Suppressor macrophage (primary cell): Measurements from ENCODE around the gene RAB17.
"Not testable (repeated sequence)": the region's sequence is repeated elsewhere in the genome, so short reads cannot be mapped to it uniquely, and the experiment has no call there.

Experiments used
- DNase-seq, 4 experiments: peaks; one replicate each; pipeline ENCODE4 v3.0.0-alpha.2; 2020 to 2022

Gene RAB17

DNA sequence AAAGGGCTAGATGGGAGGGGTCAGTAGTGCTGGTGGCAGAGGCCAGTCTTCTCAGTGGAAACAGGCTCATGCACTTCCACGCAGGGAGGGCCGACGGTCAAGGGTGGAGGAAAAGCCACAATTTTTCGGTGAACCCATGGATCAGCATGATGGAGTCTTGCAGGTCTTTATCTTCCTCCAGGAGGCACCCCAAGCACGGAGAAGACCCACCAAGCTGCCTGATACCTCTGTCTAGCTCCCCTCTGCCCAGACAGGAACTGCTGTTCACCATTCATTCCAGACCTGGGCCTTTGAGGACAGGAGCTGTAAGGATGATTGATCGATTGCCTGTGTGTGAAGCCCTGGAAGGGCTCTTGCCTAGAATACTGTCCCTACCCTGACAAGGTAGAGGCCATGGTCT, 34.0 kb upstream of the RAB17 start:
- peak in 2 of 4 experiments; percentile 15 to 21 for DNase-seq

DNA sequence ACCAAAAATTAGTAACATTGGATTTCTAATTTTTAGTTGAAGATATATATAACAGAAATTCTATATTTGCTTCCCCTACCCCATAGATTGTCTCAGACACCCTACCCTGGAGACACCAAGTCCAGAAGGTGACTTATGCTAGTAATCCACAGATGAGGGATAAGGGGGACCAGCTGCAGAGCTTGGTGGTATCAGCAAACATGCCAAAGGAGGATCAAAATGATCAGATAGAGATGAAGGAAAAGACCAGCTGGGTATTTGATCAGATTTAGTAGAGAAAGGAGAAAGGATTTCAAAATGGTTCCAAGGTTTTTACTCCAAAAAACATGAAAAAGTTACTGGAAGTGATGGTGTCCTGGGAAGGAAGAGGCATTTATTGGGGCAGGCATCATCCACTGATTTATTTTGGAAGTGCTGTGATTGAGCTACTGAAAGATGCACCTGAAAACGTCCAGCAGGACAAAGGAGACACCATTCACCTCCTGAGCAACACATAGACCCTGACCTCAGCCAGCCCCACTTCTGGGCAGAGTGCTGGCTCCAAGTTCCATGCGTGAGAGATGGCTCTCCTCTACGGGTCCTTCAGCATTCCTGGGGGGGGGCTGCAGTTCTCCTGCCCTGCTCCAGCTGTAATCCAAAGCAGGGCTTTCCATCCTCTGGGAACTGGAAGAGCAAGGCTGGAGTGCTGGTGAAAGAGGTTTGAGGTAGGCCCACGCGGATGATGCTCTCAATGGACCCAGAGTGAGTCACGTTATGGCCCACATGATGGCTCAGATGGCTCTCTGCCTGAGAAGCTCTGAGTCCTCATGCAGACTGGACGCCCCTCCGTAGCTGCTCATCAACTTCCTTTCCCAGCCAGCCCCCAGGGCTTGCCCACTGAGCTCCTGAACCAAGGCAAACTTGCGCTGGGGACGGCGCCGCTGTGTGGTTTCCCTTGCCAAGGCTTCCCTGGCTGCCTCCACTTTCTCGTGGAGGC, 33.2 kb upstream of the RAB17 start:
- no peak for DNase-seq

DNA sequence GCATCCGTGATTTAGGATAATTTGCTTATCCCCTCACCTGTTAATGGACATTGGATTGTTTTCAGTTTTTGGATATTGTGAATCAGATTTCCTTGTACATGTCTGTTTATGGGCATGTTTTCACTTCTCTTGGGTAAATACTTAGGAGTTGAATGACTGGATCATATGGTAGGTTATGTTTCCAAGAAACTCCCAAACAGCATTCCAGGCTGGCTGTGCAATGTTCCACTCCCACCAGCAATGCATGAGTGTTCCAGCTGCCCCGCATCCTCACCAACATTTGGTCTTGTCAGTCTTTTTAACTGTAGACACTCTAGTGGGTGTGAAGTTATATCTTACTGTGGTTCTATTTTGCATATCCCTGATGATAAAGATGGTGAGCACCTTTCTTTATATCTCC, 27.9 kb upstream of the RAB17 start:
- DNase-seq = no peak

DNA sequence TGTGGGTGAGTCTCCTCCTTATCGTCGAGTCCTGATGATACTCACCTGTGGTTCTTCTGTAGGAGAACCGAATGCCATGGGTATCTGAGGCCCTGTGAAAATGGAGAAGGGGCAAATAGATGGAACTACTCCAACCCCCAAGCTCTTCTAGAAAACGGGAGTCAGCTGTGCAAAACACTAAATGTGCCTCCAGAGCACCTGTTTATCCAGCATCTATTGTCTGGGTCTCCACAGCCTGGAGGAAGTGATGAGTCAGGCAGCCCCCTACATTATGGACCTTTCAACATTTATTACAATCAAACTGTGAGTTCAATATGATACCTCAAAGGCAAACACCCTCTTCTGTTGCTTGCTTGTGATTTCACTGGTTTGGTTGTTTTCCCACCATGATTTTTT, 27.1 kb upstream of the RAB17 start:
- no peak for DNase-seq

DNA sequence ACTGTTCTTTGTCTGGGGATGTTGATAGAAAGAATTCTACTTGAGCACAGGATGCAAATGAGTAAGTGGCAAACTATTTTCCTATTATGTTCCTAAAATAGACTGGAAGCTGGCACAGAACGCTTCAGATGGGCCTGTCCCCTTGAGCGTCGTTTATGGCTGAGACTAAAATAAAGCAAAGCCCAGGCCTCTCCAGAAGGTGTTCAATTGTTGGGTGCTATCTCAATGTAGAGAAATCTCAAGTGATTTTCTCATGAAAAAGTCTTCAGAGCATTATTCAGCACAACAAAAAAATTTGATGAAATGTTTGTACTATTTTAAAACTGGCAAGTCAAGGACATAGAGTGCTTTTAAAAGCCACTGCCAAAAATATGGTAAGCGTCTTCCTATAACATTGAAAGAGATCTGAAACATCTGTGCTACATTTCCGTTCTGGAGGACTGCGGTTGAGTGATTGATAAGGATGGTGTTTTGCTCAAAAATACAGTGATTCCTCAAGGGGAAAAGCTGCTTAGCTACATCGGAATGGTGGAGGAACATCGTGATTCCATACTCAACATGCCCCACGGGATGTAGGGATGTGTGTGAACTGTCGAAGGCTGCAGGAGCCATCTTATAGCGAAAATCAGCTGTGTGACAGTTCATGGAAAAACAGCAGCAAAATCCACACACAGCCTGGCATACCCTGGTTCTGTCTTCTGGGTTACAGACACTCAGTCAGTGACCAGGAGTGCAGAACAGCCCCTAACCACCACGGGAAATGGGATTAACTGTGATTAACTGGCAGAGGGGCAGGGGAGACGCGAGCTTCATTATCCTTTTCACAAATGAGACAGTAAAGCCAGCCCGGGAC, 26.4 kb upstream of the RAB17 start:
- no peak for DNase-seq

DNA sequence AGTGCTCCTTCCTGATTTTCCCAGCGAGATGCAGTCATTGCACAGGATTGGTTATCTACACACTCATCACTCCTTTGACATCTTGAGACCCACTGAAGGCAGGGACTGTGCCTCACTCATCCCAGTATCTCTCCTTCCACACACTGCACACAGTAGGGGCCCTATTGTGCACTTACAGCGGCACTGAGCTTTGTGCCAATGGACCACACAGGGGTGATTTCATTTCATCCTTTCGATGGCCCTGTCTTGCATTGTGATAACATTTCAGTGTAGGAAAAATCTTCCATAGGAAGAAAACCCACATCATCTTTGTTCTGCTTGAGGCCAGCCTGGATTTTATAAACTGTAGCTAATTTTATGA, 25.8 kb upstream of the RAB17 start:
- DNase-seq = no peak

DNA sequence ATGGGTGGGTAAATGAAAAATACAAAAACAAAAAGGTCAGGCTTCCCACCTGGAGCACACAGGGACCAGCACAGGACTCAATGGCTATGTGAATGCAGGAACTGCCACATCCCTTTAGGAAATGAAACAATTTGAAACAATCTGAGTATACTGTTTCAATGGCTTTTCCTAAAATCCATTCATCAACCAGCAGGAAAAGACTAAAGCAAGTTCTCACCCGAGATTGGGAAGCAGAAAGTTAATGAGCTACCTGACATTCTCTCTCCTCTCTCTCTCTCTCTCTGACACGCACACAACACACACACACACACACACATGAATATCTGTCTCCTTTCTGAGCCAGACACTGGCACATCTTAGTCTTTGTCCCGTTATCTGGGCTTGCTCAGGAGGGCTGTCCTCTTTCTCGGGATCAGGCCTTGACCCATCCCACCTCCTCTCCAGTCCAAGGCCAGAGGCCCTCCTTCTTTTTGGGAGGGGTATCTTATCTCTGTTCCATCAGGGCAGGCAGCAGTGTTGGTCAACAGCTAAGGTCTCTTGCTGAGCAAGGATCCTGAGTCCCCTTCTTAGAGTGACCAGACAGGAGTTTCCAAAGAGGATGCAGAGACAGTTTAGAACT, 25.2 kb upstream of the RAB17 start:
- DNase-seq = no peak

DNA sequence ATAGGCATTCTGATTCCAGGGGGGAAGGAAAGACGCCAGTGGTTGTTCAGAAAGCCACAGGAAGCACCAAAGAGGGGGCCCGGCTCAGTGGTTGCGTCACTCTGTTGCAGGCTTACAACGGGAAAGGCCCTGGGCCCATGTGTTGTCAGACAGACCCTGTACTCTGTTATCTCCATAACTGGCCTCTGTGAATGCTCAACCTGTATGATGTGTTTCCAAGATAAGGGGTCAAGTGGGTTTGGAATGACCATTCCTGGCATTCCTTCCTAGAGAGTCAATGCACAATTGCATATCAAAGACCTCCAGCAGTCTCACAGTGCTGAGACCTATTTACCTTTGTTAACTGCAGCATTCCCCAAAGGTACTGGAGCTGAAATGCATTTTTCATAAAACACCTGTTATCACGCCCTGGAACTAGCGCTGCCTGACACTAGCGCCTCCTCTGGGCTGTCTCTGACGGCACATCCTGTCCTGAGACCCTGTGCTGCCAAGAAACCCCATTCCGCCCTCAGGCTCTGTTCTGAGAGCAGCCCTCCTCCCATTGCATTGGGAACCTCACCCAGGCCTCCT, 23.7 kb upstream of the RAB17 start:
- DNase-seq = peak in 1 of 4 experiments; percentile 51

DNA sequence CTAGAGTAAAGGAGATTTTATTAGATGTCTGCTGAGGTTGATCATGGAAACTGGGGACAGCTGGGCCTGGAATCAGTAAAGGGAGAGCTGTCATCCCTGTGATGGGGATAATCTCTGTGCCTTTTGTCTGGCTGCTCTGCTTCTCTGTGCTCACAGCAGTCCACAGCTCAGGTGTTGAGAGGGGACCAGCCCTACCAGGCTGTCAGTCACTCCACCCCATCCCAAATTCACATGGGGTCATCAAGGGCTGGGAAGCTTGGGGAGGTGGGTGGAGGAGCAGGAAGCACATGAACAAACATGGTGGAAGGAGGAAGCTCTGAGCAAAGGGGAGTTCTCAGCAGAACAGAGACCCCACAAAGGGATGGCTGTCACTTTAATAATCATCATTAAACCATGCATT, 23.1 kb upstream of the RAB17 start:
- no peak for DNase-seq

DNA sequence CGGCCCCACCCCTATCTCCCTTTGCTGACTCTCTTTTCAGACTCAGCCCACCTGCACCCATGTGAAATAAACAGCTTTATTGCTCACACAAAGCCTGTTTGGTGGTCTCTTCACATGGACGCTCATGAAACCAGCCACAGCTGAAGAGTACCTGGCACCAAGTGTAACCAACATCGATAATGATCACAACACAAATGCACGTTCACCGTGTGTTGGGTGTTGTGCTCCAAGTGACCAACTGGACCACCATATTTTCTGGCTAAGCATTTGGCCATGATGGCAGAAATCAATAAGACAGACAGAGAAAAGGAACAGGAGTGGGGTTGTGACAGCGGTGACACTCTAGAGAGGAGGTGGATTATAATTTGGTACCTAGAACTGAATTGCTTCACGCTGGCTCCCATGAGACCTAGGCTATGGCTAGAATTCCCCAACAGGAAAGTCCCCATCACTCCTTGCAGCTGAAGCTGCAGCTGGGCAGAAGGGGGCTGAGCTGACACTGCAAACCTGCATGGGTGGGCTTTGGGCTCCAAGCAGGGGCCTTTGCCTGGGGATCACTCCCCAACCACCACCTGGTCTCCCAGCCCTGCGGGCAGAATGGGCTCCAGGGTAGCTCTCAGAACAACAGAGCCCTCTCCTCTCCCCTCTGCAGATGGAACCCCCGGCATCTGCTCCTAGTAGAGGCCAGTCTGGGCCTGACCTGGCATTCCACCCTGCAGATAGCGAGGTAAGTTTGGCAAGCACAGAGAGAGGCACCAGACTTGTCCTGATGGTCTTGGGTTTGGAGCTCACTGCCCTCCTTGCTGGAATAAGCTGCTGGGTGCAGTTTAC, 22.2 kb upstream of the RAB17 start:
- no peak for DNase-seq

DNA sequence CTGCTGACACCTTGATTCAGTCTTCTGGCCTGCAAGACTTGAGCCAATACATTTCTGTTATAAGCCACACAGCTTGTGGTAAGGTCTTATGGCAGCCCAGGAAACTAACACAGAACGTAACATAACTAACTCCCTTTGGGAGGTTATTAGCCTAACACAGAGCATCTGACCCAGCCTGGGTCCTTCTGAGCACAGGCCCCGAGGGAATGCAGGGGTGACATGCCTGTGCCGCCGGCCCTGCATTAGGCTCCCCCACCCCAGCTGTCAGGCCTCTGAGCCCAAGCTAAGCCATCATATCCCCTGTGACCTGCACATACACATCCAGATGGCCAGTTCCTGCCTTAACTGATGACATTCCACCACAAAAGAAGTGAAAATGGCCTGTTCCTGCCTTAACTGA, 16.0 kb upstream of the RAB17 start:
- DNase-seq = not testable (repeated sequence)

DNA sequence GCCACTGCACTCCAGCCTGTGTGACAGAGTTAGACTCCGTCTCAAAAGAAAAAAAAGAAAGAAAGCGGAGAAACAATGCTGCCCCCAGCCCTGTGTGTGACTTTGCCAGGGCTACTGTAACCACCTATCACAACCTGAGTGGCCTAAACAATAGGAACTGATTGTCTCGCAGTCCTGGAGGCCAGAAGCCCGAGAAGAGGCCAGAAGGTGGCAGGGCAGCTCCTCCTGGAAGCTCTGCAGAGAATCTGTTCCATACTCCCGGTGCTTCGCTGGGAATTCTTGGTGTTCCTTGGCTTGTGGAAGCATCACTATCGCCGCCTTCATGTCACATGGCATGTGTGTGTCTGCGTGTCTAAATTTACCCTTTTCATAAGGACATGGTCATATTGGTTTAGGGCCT, 14.4 kb upstream of the RAB17 start:
- peak in 1 of 4 experiments; percentile 41 for DNase-seq

DNA sequence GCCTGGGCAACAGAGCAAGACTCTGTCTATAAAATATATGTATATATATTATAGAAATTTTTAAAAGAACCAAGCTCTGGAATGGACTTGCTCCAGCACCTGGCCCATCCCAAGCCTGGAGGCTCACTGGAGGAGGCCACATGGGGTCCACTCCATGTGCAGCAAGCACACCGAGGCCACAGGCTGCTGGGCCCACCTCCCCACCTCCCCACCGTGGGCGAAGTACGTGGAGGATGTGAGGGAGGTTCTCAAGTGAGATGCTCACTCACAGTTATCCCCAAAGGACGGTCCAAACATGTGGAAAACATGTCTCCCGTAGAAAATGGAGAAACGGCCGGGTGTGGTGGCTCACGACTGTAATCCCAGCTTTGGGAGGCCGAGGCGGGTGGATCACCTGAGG, 13.9 kb upstream of the RAB17 start:
- DNase-seq = no peak

DNA sequence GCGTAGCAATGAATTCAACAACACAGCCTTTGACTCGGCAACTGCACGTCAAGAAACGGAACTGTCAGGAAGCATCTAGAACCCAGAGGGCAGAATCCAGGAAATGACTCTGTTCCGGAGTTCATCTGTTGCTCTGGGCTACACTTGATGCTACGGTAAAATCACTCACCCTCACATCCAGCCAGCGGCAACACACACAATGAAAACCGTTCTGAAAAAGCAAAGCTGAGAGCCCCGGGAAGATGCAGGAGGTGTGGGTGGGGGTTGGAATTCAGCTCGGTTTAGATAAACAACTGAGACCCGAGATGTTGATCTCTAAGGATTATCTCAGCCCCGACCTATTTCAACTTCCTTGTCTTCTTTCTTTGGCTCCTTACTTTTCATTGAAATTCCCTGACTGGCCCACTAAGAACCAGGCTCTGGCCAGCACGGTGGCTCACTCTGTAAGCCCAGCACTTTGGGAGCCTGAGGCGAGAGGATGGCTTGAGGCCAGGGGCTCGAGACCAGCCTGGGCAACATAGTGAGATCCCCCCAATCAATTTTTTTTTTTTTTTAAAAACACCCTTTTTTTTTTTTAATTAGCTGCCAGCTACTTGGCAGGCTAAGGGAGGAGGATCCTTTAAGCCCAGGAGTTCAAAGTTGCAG, 13.3 kb upstream of the RAB17 start:
- DNase-seq = peak; percentile 74 to 85 (median 79)

DNA sequence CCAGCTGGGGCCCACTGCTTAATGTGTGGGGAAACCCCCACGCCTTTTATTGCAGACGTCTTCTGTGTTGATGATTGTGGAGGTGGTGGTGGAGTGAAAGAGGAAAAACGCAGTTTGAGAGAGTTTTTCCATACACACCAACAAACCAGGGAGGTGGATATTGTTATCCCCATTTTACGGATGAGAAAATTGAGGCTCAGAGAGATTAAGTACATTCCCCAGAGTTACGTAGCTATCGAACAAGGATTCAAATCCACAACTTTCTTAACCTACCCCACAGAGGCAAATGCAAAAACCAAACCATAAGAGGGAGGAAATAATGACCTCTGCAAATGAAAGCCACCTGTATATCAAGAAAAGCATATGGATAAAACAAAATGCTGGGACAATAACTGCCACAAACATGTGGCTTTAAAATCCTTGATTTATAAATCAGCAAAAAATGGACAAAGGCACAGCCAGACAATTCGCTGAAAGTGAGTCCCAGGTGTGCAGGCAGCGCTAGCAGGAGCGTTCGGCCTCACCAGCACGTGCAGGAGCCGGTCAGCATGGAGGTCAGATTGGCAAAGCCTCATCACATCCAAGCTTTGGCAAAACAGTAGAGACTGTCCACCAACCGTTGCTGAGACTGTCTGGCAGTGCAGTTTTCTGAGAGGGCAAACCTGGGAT, 12.6 kb upstream of the RAB17 start:
- DNase-seq = no peak

DNA sequence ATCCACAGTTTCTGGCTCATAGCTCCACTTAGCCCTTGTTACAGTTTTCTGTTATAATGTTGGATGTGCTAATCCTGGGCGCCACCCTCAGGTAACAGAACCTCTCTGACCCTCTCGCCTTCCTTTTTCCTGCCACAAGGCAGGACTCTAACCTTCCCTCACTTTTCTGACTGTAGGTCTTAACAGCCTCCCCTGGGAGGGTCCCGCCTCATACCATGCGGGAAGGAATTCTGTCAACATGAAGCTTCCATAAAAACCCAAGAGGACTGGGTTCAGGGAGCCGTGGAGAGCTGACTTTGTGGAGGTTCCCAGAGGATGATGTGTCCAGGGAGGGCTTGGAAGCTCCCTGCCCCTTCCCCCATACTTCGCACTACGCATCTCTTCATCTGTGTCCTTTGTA, 11.9 kb upstream of the RAB17 start:
- DNase-seq = no peak

DNA sequence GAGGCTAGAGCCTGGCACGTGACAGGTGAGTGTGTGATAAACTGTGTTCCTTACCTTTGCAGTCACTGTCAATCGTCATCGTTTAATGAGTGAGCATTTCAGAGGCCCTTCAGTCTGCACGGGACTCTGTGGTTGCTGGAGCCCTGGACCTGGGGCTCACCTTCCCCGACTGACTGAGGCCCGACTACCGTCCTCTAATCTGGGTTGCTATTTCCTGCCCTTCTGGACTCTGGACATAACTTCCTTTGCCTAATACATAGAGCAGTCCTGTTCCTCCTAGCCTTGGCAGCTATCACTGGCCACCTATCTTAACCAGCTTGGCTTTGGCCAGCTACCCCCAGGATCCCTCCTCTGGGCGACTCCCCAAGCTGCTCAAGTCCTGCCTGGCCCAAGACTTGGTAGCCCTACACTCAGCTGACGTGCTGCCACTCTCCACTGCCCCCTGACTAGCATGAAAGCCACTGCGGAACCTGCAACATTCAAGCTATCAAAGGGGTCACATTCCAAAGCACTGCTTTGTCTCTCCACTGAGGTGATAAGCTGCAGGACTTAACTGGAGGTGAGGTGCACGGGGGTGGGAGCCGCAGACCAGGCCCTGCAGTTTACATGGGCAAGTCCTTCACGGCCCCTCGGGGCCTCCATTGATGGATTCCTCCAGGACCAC, 11.1 kb upstream of the RAB17 start:
- DNase-seq = no peak

DNA sequence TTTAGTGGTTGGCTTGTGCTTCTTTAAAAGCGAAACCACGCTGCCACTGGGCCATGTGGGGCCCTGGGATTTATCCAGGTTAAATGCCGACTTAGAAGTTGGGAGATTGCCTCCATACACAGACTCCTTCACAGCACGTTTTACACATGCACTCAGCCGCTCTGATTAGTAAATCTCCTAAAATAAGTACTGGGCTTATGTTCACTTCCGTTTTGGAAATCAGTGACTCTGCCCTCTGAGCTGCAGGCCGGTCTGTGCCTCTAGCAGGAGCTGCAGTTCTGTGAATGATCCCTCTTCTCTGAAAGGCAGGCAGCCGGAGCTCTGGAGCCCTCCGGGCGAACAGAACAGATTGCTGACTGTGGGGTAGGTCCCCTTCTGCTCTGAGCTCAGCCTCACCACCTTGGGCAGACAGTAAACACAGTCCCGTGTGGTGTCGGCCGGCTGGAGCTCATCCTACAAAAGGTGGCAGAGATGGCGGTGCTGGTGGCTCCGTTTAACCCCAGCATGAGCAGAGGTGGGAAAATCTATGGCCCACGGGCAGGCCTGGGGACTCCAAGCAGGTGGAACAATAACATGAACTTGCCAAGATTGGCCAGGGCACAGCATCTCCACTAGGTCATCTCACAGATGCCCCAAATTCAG, 9.8 kb upstream of the RAB17 start:
- DNase-seq = peak in 3 of 4 experiments; percentile 28 to 44 (median 34)

DNA sequence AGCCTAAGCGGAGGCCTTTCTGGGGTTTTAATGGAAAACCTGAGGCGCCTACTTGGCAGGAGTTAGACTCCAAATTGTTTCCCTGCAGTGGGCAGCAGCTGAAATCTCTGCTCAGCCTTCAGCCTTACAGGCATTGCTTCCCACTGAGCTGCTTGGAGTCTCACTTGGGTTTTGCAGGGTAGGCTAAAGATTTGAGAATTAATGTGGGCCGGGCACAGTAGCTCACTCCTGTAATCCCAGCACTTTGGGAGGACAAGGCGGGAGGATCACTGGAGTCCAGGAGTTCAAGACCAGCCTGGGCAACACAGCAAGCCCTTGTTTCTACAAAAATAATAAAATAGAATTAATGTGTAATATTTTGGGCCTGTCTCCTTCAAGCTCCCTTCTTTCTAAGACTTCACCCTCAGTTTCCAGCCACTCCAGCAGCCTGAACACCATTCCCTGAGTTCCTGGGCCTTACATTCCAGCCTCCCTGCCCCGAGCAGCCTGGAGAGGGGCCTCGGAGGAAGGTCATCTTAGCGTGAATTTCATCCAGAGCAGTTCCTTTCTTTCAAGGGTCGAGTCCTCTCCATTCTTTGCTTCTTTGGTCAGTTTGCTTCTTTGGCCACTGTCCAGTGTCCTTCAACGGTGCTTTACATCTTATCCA, 9.1 kb upstream of the RAB17 start:
- no peak for DNase-seq
